ENCODE data around the gene EML6.
"Not testable (repeated sequence)": the region's sequence is repeated elsewhere in the genome, so short reads cannot be mapped to it uniquely, and the experiment has no call there.

EML6 gene
- 0.21 to 1.6 (median 0.95) reads per million in 18 experiments for total RNA-seq

GRCh38 chr2:54723131-54723995 lies at the start of gene EML6:
Gene EML6 (plus strand): TSS chr2:54723662. CDS start chr2:54725062, 1,400 bp downstream.
- peak; percentile 98 to 99 for DNase-seq

- no peak for DNase-seq
Observed at GRCh38 chr2:54675281-54675680, 48.2 kb upstream of the EML6 start.

- no peak for DNase-seq
Observed at GRCh38 chr2:54675738-54676137, 47.7 kb upstream of the EML6 start.

GRCh38 chr2:54676656-54677055 lies 46.8 kb upstream of the EML6 start:
- DNase-seq: no peak

GRCh38 chr2:54677476-54678265 lies 45.8 kb upstream of the EML6 start:
- no peak for DNase-seq

- DNase-seq: no peak
Observed at GRCh38 chr2:54678719-54679118, 44.7 kb upstream of the EML6 start.

- DNase-seq: no peak
Observed at GRCh38 chr2:54680397-54681041, 42.9 kb upstream of the EML6 start.

GRCh38 chr2:54681416-54681815 lies 42.0 kb upstream of the EML6 start:
- peak; percentile 31 to 45 for DNase-seq

- DNase-seq: no peak
Observed at GRCh38 chr2:54683596-54683995, 39.9 kb upstream of the EML6 start.

- no peak for DNase-seq
Observed at GRCh38 chr2:54685263-54685775, 38.1 kb upstream of the EML6 start.

- DNase-seq: no peak
Observed at GRCh38 chr2:54687595-54688152, 35.8 kb upstream of the EML6 start.

GRCh38 chr2:54691445-54692135 lies 31.9 kb upstream of the EML6 start:
- no peak for DNase-seq

- DNase-seq: no peak
Observed at GRCh38 chr2:54692556-54692955, 30.9 kb upstream of the EML6 start.

GRCh38 chr2:54695378-54695777 lies 28.1 kb upstream of the EML6 start:
- no peak for DNase-seq

- no peak for DNase-seq
Observed at GRCh38 chr2:54697934-54698333, 25.5 kb upstream of the EML6 start.

GRCh38 chr2:54698926-54699325 lies 24.5 kb upstream of the EML6 start:
- not testable (repeated sequence) for DNase-seq

- no peak for DNase-seq
Observed at GRCh38 chr2:54699665-54700064, 23.8 kb upstream of the EML6 start.

GRCh38 chr2:54701029-54701428 lies 22.4 kb upstream of the EML6 start:
- DNase-seq: no peak

GRCh38 chr2:54704238-54704637 lies 19.2 kb upstream of the EML6 start:
- no peak for DNase-seq

- peak; percentile 51 to 78 for DNase-seq
Observed at GRCh38 chr2:54704688-54705605, 18.5 kb upstream of the EML6 start.

GRCh38 chr2:54706622-54707021 lies 16.8 kb upstream of the EML6 start:
- DNase-seq: no peak

Data from inflammatory macrophage (primary cell).